HG03280 (cell line): Measurements from ENCODE around the gene KPRP.

Source experiments
- ATAC-seq: cut with Tn5 transposase; IDR thresholded peaks from one replicate; pipeline ENCODE4 v1.9.1; 2021; ENCODE audit warnings: mild to moderate bottlenecking, moderate library complexity; ENCODE audit not compliant: unreplicated experiment

Gene KPRP, protein sequence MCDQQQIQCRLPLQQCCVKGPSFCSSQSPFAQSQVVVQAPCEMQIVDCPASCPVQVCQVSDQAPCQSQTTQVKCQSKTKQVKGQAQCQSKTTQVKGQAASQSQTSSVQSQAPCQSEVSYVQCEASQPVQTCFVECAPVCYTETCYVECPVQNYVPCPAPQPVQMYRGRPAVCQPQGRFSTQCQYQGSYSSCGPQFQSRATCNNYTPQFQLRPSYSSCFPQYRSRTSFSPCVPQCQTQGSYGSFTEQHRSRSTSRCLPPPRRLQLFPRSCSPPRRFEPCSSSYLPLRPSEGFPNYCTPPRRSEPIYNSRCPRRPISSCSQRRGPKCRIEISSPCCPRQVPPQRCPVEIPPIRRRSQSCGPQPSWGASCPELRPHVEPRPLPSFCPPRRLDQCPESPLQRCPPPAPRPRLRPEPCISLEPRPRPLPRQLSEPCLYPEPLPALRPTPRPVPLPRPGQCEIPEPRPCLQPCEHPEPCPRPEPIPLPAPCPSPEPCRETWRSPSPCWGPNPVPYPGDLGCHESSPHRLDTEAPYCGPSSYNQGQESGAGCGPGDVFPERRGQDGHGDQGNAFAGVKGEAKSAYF

GRCh38 chr1:152757747-152758146, at the start of gene KPRP:
Gene KPRP, plus strand, starts transcription at chr1:152758025. Its CDS starts 1,564 bp downstream, at chr1:152759589.
- ATAC-seq = no peak

DNA sequence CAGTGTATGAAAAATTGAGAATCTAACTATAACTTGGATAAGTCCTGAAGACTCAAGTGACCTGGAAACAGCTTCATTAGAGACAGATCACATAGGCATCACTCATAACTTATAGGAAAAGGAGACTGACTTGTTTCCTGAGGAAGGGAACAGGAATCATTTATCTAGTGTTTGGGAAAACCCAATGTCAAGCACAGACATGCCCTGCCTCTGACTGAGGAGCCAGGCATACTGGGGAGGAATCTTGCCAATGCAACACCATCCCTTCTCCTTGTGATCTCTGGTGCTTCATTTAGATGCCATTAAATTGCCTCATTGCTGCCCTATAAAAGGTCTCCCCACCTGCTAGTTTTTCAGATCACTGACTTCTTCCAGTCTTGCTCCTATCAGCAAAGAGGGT, 39.6 kb upstream of the KPRP start:
- ATAC-seq = no peak

- no peak for ATAC-seq
Observed at GRCh38 chr1:152725261-152725660, 32.6 kb upstream of the KPRP start.

- ATAC-seq = no peak
Observed at GRCh38 chr1:152728986-152729385, 28.8 kb upstream of the KPRP start.

DNA sequence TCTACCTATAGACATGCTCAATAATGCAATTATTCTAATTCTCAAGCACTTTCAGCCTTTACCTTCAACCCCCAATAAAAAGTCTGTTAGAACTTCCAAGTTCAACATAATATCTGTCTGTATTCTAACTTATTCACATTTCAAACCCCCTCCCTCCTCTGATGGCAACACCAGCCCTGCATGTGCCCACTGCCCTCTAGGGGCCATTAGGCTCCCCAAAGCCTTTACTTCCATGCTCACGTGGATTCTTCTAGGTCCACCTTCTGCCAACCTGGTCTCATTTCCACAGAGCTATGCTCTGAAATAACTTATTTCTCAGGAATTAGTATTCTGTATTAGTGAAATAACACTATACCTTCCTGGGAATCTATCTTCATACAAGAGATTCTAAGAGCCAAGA, 22.2 kb upstream of the KPRP start:
- ATAC-seq = no peak

DNA sequence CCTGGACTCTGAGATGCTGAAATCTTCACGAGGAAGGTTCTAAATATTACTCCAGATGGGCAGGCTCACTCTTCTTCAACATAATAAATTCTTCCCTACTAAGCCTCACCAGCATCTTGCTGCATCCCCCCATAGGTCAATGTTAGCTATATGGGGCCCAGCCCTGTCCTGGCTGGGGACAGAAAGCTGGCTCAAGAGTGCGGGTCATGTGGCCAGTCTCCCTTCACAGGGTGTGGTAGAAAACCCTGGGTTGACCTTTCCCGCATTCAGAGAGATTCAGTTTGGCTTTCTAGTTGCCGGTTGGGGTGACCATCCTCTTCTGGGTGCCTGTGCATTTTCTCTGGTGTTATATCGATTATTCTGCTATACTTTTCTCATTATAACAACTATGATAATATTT, 19.8 kb upstream of the KPRP start:
- no peak for ATAC-seq

DNA sequence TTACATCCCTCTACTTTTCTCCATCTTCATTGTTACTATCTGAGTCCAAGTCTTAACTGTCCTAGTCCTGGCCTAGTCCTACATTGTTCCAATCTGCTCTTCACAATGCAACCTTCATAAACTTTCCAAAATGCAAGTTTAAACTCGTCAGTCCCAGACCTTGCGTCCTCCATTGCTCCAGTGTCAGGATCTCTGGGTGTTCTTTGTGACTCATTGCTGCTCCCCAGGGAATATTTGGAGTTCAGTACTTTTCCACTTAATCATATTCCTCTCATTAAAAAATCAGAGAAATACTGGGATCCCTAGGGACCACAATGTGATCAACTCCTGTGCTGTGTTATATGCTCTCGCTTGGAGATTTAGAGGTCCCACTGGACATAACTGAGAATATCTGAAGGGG, 18.0 kb upstream of the KPRP start:
- no peak for ATAC-seq

GRCh38 chr1:152741656-152742055, 16.2 kb upstream of the KPRP start:
- ATAC-seq = no peak

GRCh38 chr1:152743371-152744145, 14.3 kb upstream of the KPRP start:
- no peak for ATAC-seq

DNA sequence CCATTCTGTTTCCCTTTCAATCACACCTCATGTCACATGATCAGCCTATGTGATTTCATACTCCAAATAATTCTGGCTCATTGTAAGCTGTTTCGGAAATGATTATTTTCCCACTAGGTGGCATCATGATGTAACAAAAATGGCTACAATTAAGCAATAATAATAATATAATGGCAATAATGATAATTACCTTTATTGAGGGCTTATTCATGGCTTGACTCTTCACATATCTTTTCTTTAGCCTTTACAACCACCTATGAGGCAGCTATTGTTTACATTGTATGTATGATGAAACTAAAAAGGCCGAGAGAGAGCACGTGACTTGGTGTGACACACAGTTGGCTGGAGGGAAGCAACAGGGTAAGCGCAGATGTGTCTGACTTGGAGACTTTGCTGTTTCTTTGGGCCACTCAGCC, 12.5 kb upstream of the KPRP start:
- no peak for ATAC-seq

- no peak for ATAC-seq
Observed at GRCh38 chr1:152745765-152746444, 11.9 kb upstream of the KPRP start.

DNA sequence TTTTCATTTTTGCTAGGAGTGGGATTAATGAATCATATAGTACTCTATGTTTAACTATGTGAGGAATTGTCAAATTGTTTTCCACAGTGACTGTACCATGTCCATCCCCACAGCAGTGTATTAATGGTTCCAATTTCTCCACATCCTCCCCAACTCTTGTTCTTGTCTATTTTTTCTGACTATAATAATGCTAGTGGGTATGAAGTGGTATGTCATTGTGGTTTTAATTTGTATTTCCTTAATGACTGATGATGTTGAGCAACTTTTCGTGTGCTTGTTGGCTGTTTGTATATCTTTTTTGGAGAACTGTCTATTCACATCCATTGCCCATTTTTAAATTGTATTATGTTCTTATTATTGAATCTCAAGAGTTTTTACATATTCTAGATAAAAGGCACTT, 10.0 kb upstream of the KPRP start:
- ATAC-seq = no peak

DNA sequence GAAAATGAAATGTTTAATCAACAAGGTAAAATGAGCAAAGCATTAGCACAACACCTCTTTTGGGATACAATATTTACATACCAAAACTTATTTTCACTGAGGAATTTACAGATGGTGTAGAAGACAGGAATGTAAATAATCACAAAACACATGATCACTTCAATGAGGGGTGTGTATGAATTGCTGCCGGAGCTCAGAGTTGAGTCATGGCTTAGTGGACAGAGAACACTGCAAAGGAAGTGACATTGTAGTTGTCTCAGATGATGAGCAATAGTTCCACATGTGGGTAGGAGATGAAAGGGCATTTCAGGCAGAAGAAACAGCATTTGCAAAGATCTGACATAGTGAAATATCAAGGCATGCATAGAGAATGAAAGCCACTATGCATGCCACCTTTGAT, 5.6 kb upstream of the KPRP start:
- no peak for ATAC-seq

DNA sequence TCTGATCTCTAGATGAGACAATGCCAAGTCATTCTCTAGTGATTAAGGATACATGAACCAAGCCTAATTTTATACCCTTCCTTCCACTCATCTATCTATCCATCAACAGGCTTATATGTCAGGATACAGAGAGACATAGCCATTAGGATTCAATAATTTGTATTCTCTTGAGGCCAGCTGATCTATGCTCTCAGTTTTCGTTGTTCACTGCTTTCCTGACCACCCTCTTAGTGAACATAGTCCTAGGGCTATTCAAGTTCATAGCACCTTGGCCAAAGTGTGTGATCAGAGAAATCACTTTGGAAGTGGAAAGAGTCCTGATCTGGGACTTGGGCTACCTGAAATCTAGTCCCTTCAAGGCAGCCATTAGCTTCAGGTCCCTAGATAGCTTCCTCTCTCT, 4.2 kb upstream of the KPRP start:
- ATAC-seq = no peak

GRCh38 chr1:152756872-152757271, 953 bp upstream of the KPRP start:
- no peak for ATAC-seq

GRCh38 chr1:152758636-152759035, 811 bp downstream of the KPRP start:
- no peak for ATAC-seq

DNA sequence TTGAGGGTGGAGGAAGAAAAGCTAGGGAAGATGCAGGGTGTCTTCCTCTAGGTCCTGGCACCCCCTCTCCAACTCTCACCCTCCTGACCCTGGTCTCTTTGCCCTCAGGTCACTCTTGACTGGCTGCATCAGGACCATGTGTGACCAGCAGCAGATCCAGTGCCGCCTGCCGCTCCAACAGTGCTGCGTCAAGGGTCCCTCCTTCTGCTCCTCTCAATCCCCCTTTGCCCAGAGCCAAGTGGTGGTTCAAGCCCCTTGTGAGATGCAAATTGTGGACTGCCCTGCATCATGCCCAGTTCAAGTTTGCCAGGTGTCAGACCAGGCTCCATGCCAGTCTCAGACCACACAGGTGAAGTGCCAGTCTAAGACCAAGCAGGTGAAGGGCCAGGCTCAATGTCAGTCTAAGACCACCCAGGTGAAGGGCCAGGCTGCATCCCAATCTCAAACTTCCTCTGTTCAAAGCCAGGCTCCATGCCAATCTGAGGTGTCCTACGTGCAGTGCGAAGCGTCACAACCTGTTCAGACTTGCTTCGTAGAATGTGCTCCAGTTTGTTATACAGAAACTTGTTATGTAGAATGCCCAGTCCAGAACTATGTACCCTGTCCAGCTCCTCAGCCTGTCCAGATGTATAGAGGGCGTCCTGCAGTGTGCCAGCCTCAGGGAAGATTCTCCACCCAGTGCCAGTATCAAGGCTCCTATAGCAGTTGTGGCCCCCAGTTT, 1.8 kb downstream of the KPRP start:
- ATAC-seq = no peak

DNA sequence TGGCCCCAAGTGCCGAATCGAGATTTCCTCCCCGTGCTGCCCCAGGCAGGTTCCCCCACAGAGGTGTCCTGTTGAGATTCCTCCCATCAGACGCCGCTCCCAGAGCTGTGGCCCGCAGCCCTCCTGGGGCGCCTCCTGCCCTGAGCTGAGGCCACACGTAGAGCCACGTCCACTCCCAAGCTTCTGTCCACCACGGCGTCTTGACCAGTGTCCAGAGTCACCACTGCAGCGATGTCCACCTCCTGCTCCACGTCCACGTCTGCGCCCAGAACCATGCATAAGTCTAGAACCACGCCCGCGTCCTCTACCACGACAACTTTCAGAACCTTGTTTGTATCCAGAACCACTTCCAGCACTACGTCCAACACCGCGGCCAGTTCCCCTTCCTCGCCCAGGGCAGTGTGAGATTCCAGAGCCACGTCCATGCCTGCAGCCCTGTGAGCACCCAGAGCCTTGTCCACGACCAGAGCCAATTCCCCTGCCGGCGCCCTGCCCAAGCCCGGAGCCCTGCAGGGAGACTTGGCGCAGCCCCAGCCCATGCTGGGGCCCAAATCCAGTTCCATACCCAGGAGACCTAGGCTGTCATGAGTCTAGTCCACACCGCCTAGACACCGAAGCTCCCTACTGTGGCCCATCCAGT, 2.8 kb downstream of the KPRP start:
- ATAC-seq = no peak

- ATAC-seq = no peak
Observed at GRCh38 chr1:152761609-152762213, 3.9 kb downstream of the KPRP start.
